ENCODE measurements around the gene ANTKMT. TPM values are rescaled to one million over a fixed set of nuclear protein-coding genes. Genes with fewer than 3 reads are reported as not detected.

The ANTKMT gene
- total and polyA plus RNA-seq, 2 of the 8 experiments (the other 6 are each of a cell fraction or from before 2014, with no cell fraction given): 26.5 to 26.6 TPM

- TF ChIP-seq CHD7 (IDR thresholded peaks at IDR 0.05; ENCODE audit: insufficient replicate concordance, low read length) (no peak), CHD1 (IDR thresholded peaks at IDR 0.05; ENCODE audit: low read depth, low read length) (no peak), HDAC2 (IDR thresholded peaks at IDR 0.05; ENCODE audit: borderline replicate concordance in 1 of 2, low read depth in 2 of 2, low read length in 2 of 2) (peak in 1 of 2 experiments; percentile 43; a peak in 1 of 4 replicates), SP4 (IDR thresholded peaks at IDR 0.05; ENCODE audit: low read length) (no peak; the same call in 1 of the 2 replicates), CBX5 (IDR thresholded peaks at IDR 0.05; ENCODE audit: low read depth, low read length) (no peak), EZH2 (IDR thresholded peaks at IDR 0.05; ENCODE audit: low read depth, low read length, severe bottlenecking) (no peak), GABPA (IDR thresholded peaks at IDR 0.05; ENCODE audit: borderline replicate concordance, insufficient read depth, low read length) (0 out of 2 replicates have a peak, but pooled peaks have one; percentile 30), RFX5 (IDR thresholded peaks at IDR 0.05; ENCODE audit: borderline replicate concordance, low read depth, low read length) (no peak)
These were observed 41.8 kb upstream of the ANTKMT start (continued) for GRCh38 chr16:678858-679813.
